Inflammatory macrophage treated with lipopolysaccharide for 1 hour (primary cell): Measurements from ENCODE around the gene SLC38A8.

Experiments used
- DNase-seq, 2 donors: peaks; one replicate each; pipeline ENCODE4 v3.0.0-alpha.2; 2020 to 2022

Gene SLC38A8

DNA sequence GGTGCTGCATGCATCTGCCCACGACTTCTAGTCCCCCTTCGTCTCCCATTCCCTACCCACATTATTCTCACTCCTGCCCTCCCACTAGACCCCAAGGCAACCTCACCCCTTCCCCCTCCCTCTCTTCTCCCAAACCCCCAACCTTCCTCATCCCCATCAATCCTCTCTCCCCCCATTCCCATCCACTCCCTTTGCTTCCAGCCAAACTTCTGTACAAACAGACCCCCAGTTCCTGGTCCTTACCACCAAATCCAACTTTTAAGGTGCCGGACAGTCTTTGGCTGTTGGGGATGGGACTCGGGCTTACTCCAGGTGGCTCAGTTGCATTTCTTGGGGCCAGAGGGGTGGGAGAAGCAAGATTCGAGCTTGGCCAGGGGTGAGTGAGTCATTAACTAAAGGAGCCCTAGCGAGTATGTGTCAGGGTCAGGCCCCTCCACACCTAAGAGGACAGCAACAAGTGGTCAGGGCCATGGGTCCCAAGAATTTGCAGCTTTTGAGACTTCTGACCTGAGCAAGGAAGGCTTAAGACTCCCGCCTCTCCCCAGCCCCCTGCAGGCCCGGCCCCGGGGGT lies at the start of gene SLC38A8:
Gene SLC38A8 (minus strand): TSS at position 488 of the 571 bp plus-strand sequence. CDS start 638 bp downstream, outside the sequence.
- no peak for DNase-seq

GRCh38 chr16:84091460-84091859 lies 48.9 kb upstream of the SLC38A8 start:
- DNase-seq = no peak

GRCh38 chr16:84090211-84090610 lies 47.6 kb upstream of the SLC38A8 start:
- DNase-seq = no peak

DNA sequence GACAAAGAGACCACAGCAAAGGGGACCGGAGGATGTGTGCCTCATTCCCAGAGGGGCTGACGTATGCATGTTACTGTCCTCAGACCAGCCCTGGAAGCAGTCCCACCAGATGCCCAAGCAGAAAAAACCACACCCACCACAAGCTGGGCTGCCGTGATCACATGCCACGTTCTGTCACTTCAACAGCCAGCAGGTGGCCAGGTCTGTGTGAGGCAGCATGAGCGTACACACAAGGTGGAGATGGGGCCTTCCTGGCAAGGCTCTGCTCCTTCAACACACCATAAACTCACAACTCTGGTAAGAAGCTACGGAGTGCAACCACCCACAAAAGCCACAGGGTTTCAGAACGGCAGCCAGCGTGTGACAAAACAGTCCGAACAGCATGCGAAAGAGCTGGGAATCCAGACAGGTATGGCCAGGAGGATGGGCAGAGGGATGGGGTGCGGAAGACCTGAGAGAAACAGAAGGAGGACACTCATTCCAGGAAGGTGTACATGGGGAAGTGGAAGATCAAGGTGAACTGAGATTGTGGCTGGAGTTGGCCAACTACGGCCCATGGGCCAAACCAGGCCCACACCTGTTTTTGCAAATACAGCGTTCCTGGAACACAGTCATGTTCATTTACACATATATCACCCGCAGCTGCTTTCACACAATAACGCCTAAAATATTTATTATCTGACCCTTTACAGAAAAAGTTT lies 46.2 kb upstream of the SLC38A8 start:
- DNase-seq = no peak

DNA sequence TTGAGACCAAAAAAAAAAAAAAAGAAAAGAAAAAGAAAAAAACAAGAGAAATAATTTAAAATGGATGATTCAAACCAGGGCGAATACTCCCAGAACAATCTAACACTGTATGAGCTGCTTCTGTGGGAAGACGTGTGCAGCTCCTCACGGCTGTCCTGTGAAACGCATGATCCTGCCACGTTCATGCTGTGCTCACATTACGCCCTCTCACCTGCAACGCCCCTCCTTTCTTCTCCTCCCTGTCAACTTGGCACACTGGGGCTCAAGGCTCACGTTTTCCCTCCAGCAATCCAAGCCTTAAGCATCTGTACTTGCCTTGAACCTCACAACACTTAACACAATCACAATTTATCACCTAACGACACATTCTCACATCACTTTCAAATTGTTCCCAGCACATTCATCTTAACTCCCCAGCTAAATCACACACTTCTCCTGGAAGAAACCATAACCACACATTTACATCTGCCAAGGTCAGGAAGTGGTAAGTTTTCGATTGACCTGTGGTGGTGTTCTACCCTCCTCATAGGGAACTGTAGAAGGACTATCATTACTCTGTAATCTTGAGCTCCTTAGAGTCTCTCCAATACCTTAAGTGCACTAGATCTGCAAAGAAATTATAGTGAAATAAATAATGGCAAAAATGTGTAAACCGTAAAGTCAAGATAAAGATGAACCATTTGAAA lies 45.0 kb upstream of the SLC38A8 start:
- DNase-seq = no peak

- DNase-seq = no peak
These were observed 44.4 kb upstream of the SLC38A8 start for GRCh38 chr16:84087001-84087400.

GRCh38 chr16:84086341-84086740 lies 43.7 kb upstream of the SLC38A8 start:
- no peak for DNase-seq

- DNase-seq = peak; percentile 44 to 63
These were observed 43.2 kb upstream of the SLC38A8 start for GRCh38 chr16:84085773-84086172.

GRCh38 chr16:84085271-84085667 lies 42.7 kb upstream of the SLC38A8 start:
- no peak for DNase-seq

- DNase-seq = peak in 1 of 2 donors; percentile 12
These were observed 42.1 kb upstream of the SLC38A8 start for GRCh38 chr16:84084570-84085270.

GRCh38 chr16:84082835-84083569 lies 40.4 kb upstream of the SLC38A8 start:
- peak; percentile 49 to 62 for DNase-seq

DNA sequence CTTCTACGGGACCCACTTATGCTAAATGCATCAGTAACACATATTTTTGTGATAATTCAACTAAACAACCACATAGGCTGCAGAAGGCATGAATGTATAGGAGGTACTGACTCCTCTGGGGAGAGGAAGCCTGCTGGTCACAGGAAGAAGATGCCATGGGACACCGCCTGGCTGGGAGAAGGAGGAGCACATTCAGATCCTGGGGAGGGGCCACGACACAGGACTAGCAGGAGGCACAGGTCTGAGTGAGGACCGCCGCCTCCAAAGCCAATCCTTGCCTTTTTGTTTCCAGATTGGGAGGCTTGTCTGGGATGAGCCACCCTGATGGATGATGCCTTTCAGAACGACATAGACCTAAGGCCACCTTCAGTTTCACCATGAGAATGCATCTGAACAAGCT lies 39.5 kb upstream of the SLC38A8 start:
- DNase-seq = no peak

- DNase-seq = no peak
These were observed 38.9 kb upstream of the SLC38A8 start for GRCh38 chr16:84081446-84081989.

DNA sequence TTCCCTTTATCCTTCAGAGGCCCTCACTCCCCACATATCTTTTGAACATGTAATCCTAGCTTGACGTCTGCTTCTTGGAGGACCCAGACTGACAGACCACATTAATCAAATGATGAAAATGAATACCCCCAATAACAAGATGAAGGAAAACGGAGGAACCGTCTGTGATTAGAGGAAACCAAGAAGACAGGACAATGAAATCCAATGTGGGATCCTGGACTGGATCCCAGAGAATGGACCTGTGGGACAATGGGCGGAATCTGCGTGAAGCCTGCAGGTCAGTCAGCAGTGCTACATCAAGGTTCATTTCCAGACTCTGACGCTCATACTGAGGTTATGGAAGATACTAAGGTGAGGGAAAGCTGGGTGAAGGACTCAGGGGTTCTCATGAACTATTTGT lies 38.2 kb upstream of the SLC38A8 start:
- DNase-seq = no peak

DNA sequence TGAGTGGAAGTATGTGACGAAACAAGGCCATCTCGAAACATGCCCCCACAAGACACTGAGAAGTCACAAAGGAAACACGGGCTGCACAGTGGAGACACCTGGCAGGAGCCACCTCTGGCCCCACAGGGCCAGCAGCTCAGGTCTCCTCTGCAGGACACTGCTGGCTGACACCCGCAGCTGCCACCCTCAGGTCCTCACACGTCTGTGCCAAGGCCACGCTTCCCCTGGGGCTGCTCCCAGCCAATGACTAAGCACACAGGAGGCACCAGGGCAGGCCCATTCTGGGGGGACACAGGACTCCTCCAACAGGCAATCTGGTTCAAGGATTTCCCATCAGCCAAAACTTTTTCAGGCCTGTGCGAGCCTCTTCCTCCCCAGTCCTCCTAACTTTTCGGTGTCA lies 37.8 kb upstream of the SLC38A8 start:
- no peak for DNase-seq

DNA sequence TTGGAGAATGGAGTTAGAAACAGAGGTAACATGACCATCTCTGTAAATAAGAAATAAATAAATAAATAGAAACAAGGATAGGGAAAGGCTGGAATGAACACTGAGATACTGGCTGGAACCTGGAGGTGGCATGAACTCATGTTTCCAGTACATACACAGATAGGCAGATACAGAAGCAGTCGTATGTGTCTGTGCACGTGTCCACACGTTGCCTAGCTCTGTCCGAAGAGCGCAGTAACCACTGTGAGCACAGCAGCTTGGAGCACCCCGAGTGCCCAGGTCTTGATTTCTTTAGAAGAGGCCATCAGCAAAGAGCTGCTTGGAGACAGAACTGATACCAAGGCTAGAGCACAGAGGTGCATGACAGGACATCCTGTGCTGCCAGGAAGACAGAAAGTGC lies 37.1 kb upstream of the SLC38A8 start:
- DNase-seq = no peak

DNA sequence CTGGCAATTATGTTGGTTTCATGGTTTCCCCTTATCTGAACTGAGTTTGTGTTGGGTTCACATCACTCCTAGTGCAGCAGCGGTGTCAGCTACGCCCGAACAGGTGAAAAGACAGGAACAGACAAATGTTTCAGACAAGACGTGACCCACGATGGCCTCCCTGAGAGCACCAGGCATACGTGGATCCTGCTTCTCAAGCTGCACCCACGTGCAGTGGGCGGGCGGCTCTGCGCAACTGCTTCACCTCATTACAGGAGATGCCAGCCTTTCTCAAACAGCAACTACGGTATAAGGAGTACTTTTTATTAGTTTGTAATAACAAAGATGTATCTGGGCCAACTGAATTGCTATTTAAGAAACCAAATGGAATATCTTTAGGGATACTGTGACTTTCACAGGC lies 32.8 kb upstream of the SLC38A8 start:
- no peak for DNase-seq

DNA sequence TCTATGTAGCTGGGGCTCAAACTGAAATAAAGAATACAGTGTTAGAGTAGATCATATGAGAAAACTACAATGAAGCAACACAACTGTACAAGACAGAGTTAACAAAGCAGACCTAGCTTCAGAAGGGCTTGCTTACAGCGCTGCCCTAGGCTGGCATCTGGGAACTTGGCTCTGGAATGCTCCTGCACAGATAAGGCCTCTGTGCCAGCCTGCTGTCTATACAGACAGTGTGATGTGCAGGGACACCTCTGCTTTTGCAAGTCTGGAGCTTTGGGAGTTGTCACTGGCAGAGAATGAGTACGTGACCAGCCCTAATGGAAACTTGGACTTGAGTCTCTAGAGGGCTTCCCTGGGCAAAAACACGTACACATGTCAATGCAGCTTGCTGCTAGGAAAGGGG lies 32.1 kb upstream of the SLC38A8 start:
- no peak for DNase-seq

DNA sequence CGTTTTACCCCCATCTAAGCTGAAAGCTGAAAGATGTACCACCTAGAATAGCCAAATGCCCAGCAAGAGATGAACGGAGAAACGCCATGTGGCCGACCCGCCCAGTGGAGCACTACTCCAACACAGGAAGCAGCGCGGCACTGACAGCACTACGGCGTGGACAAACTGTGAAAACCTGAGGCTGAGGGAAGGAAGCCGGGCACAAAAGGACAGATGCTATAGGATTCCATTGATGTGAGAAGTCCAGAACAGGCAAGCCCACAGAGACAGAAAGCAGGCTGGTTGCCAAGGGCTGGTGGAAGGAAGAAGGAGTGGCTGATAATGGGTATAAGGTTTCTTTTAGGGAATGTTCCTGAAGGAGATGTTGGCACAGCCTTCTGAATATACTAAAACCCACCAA lies 29.4 kb upstream of the SLC38A8 start:
- DNase-seq = no peak

DNA sequence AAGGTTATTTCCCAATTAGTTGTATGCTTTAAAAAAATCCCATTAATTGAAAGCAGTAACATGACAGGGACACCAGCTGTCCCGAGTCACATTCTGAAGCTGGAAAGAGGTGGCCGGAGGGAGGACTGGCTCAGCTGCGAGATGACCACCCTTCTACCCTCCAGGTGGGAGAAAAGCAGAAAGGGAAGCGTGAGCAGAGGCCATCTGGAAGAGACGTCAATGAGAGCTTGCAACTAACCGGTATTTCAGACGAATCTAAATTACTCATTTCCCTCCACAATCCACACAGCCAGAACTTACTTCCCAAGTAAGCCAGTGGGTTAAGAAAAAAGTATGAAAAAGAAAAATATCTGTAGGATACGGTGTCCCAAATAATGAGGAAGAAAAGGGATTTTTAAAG lies 28.5 kb upstream of the SLC38A8 start:
- no peak for DNase-seq

DNA sequence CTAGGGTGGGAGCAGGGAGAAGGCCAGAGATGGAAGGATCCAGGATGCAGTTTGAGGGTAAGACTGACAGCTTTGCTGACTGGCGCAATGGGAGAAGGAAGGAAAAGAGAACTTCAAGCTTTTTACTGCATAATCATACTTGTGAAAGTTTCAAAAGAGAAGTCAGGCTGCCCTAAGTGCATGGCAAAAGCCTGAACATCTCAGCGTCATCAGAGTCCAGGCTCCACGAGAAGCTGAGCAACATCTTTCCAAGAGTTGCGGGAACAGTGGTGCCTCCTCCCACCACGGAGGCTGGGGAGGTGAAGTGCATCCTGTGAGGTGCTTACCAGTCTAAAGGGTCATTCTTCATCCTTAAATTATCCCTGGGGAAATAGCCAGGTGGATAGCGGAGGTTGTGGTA lies 26.9 kb upstream of the SLC38A8 start:
- peak; percentile 74 to 85 for DNase-seq

- peak; percentile 53 to 60 for DNase-seq
These were observed 26.3 kb upstream of the SLC38A8 start for GRCh38 chr16:84068783-84069462.
